Measurements from ENCODE around the gene CRACR2B.

GRCh38 chr11:838441-839279 is 10.9 kb downstream of the CRACR2B start:
- TF ChIP-seq CTCF (conservative IDR thresholded peaks at IDR 0.05), result no peak
- TF ChIP-seq EZH2 (IDR thresholded peaks at IDR 0.05; ENCODE audit: low read depth), result no peak
